Memory B cell (primary cell): Measurements from ENCODE around the gene SRP68.

Source experiments
- ATAC-seq: fragments of 150-1000 bp; cut with Tn5 transposase; 2 replicates; pipeline ENCODE4 v1.10.0; 2021; ENCODE audit warnings: low read depth, mild to moderate bottlenecking, moderate library complexity
- DNase-seq, 2 donors: peaks; one replicate each; pipeline ENCODE4 v3.0.0; 2022; ENCODE audit warnings: low spot score in 2 of 2
- H3K27ac Mint-ChIP-seq: one replicate; pipeline ENCODE4 v1.8.0; 2022; ENCODE audit warnings: mild to moderate bottlenecking, moderate library complexity, mixed read lengths
- H3K27me3 Mint-ChIP-seq: one replicate; pipeline ENCODE4 v1.8.0; 2022; ENCODE audit warnings: mixed read lengths
- H3K36me3 Mint-ChIP-seq: one replicate; pipeline ENCODE4 v1.8.0; 2022; ENCODE audit warnings: mild to moderate bottlenecking, mixed read lengths
- H3K4me1 Mint-ChIP-seq: one replicate; pipeline ENCODE4 v1.8.0; 2022; ENCODE audit warnings: mixed read lengths
- H3K4me3 Mint-ChIP-seq: one replicate; pipeline ENCODE4 v1.8.0; 2022; ENCODE audit warnings: mild to moderate bottlenecking, moderate library complexity, mixed read lengths
- H3K9me3 Mint-ChIP-seq: one replicate; pipeline ENCODE4 v1.8.0; 2022; ENCODE audit warnings: mixed read lengths

SRP68 gene

GRCh38 chr17:76072148-76072858 is at the start of gene SRP68:
Gene SRP68 (minus strand): TSS chr17:76072517. CDS start chr17:76072491, 26 bp downstream.
- DNase-seq (peak; percentile 71 to 77), ATAC-seq (peak; percentile 68)
- peak within 1 kb of the TSS; percentile 97 for H3K4me3 Mint-ChIP-seq
- peaks cover 31% of the 10 kb centered on the region for H3K4me1 Mint-ChIP-seq
- H3K27ac Mint-ChIP-seq, result peak within 1 kb of the TSS; percentile 95
- H3K9me3 Mint-ChIP-seq, result no peaks in the 10 kb centered on the region
- H3K27me3 Mint-ChIP-seq, result peaks cover 16% of the 10 kb centered on the region
- peaks cover 5% of the 10 kb centered on the region for H3K36me3 Mint-ChIP-seq

- Mint-ChIP-seq H3K27me3 (peaks cover 2% of the 10 kb centered on the region), H3K27ac (peak overlapping the region; percentile 74), H3K36me3 (no peaks in the 10 kb centered on the region), H3K4me3 (no peak overlapping the region), H3K4me1 (peaks cover 14% of the 10 kb centered on the region), H3K9me3 (no peaks in the 10 kb centered on the region)
- DNase-seq, result peak in 1 of 2 donors; percentile 43
- peak; percentile 15 for ATAC-seq
Measured at GRCh38 chr17:76121932-76122430, 49.7 kb upstream of the SRP68 start.

GRCh38 chr17:76120658-76121008 is 48.3 kb upstream of the SRP68 start:
- no peaks in the 10 kb centered on the region for H3K9me3 Mint-ChIP-seq
- peaks cover 14% of the 10 kb centered on the region for H3K4me1 Mint-ChIP-seq
- no peak overlapping the region for H3K27ac Mint-ChIP-seq
- DNase-seq (no peak), ATAC-seq (no peak)
- H3K4me3 Mint-ChIP-seq, result no peak overlapping the region
- H3K36me3 Mint-ChIP-seq, result no peaks in the 10 kb centered on the region
- peaks cover 2% of the 10 kb centered on the region for H3K27me3 Mint-ChIP-seq

- no peaks in the 10 kb centered on the region for H3K36me3 Mint-ChIP-seq
- DNase-seq, result no peak
- peaks cover 2% of the 10 kb centered on the region for H3K27me3 Mint-ChIP-seq
- peaks cover 14% of the 10 kb centered on the region for H3K4me1 Mint-ChIP-seq
- H3K27ac Mint-ChIP-seq, result no peak overlapping the region
- no peak for ATAC-seq
- no peak overlapping the region for H3K4me3 Mint-ChIP-seq
- H3K9me3 Mint-ChIP-seq, result no peaks in the 10 kb centered on the region
Measured at GRCh38 chr17:76119409-76120371, 47.4 kb upstream of the SRP68 start.

GRCh38 chr17:76115138-76115754 is 42.9 kb upstream of the SRP68 start:
- Mint-ChIP-seq H3K27me3 (peaks cover 2% of the 10 kb centered on the region), H3K4me1 (no peaks in the 10 kb centered on the region), H3K9me3 (no peaks in the 10 kb centered on the region), H3K27ac (no peak overlapping the region), H3K36me3 (peaks cover 2% of the 10 kb centered on the region), H3K4me3 (no peak overlapping the region)
- ATAC-seq, result no peak
- DNase-seq, result no peak

- Mint-ChIP-seq H3K9me3 (no peaks in the 10 kb centered on the region), H3K27me3 (no peaks in the 10 kb centered on the region), H3K4me3 (no peak overlapping the region), H3K4me1 (no peaks in the 10 kb centered on the region), H3K27ac (no peak overlapping the region), H3K36me3 (peaks cover 2% of the 10 kb centered on the region)
- DNase-seq (no peak), ATAC-seq (no peak)
Measured at GRCh38 chr17:76111956-76112355, 39.6 kb upstream of the SRP68 start.

- DNase-seq (no peak), ATAC-seq (no peak)
- Mint-ChIP-seq H3K4me1 (peaks cover 9% of the 10 kb centered on the region), H3K9me3 (no peaks in the 10 kb centered on the region), H3K4me3 (no peak overlapping the region), H3K36me3 (no peaks in the 10 kb centered on the region), H3K27ac (no peak overlapping the region), H3K27me3 (no peaks in the 10 kb centered on the region)
Measured at GRCh38 chr17:76107509-76107908, 35.2 kb upstream of the SRP68 start.

GRCh38 chr17:76106703-76107102 is 34.4 kb upstream of the SRP68 start:
- DNase-seq (no peak), ATAC-seq (no peak)
- Mint-ChIP-seq H3K9me3 (no peaks in the 10 kb centered on the region), H3K27ac (no peak overlapping the region), H3K4me1 (peaks cover 9% of the 10 kb centered on the region), H3K36me3 (no peaks in the 10 kb centered on the region), H3K27me3 (no peaks in the 10 kb centered on the region), H3K4me3 (no peak overlapping the region)

- Mint-ChIP-seq H3K27me3 (no peaks in the 10 kb centered on the region), H3K4me3 (peak overlapping the region; percentile 60), H3K4me1 (peaks cover 15% of the 10 kb centered on the region), H3K36me3 (peaks cover 9% of the 10 kb centered on the region), H3K9me3 (no peaks in the 10 kb centered on the region), H3K27ac (no peak overlapping the region)
- DNase-seq (no peak), ATAC-seq (no peak)
Measured at GRCh38 chr17:76104896-76105231, 32.5 kb upstream of the SRP68 start.

- H3K9me3 Mint-ChIP-seq, result no peaks in the 10 kb centered on the region
- H3K27me3 Mint-ChIP-seq, result no peaks in the 10 kb centered on the region
- peak in 1 of 2 donors; percentile 20 for DNase-seq
- H3K4me3 Mint-ChIP-seq, result peak overlapping the region; percentile 95
- peaks cover 15% of the 10 kb centered on the region for H3K4me1 Mint-ChIP-seq
- H3K27ac Mint-ChIP-seq, result peak overlapping the region; percentile 96
- ATAC-seq, result no peak
- peaks cover 11% of the 10 kb centered on the region for H3K36me3 Mint-ChIP-seq
Measured at GRCh38 chr17:76104140-76104895, 32.0 kb upstream of the SRP68 start.

- Mint-ChIP-seq H3K27ac (peak within 1 kb of the TSS; percentile 96), H3K9me3 (no peaks in the 10 kb centered on the region), H3K4me1 (peaks cover 15% of the 10 kb centered on the region), H3K36me3 (peaks cover 14% of the 10 kb centered on the region), H3K27me3 (no peaks in the 10 kb centered on the region), H3K4me3 (peak within 1 kb of the TSS; percentile 95)
- peak; percentile 94 for ATAC-seq
- peak; percentile 90 to 92 for DNase-seq
Measured at GRCh38 chr17:76103274-76104139, 31.2 kb upstream of the SRP68 start, which contains the start of gene EXOC7. Gene EXOC7 (minus strand): TSS chr17:76103787. CDS start chr17:76103692, 95 bp downstream.

- Mint-ChIP-seq H3K27ac (peak overlapping the region; percentile 96), H3K4me1 (peaks cover 15% of the 10 kb centered on the region), H3K9me3 (no peaks in the 10 kb centered on the region), H3K4me3 (peak overlapping the region; percentile 95), H3K27me3 (no peaks in the 10 kb centered on the region), H3K36me3 (peaks cover 15% of the 10 kb centered on the region)
- ATAC-seq, result no peak
- no peak for DNase-seq
Measured at GRCh38 chr17:76102944-76103273, 30.6 kb upstream of the SRP68 start.
